Fibroblast of mammary gland (primary cell): ENCODE measurements around the gene WWC2.

Source experiments
- DNase-seq: peaks from one replicate; pipeline ENCODE4 v3.0.0-alpha.2; 2010; ENCODE audit warnings: low read depth
- H3K4me3 ChIP-seq: 2 replicates; pipeline ENCODE4 v1.5.1; 2011; ENCODE audit warnings: low read depth, mild to moderate bottlenecking, low read length, moderate library complexity; ENCODE audit not compliant: control insufficient read depth
- TF ChIP-seq, protein P1 (sequence below): conservative IDR thresholded peaks from 2 replicates; pipeline ENCODE4 v1.5.1; 2011; ENCODE audit warnings: low read depth, low read length, inconsistent platforms; ENCODE audit not compliant: control insufficient read depth, insufficient read depth

Gene WWC2

DNA sequence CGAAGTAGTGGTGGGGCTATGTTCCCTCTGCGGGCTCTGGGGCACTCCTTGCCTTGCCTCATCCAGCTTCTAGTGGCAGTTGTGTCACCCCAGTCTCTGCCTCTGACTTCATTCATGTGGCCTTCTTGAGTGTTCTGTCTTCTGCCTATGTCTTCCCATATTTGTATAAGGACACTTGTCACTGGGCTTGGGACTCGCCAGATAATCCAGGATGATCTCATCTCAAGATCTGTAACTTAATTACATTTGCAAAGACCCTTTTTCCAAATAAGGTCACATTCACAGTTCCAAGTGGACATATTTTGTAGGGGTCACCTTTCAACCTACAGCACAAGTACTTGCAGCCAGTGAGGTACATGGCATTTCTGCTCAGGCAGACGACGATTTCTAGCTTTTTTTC is 253.5 kb downstream of the WWC2 start:
- DNase-seq, result no peak
- TF ChIP-seq, protein P1, sequence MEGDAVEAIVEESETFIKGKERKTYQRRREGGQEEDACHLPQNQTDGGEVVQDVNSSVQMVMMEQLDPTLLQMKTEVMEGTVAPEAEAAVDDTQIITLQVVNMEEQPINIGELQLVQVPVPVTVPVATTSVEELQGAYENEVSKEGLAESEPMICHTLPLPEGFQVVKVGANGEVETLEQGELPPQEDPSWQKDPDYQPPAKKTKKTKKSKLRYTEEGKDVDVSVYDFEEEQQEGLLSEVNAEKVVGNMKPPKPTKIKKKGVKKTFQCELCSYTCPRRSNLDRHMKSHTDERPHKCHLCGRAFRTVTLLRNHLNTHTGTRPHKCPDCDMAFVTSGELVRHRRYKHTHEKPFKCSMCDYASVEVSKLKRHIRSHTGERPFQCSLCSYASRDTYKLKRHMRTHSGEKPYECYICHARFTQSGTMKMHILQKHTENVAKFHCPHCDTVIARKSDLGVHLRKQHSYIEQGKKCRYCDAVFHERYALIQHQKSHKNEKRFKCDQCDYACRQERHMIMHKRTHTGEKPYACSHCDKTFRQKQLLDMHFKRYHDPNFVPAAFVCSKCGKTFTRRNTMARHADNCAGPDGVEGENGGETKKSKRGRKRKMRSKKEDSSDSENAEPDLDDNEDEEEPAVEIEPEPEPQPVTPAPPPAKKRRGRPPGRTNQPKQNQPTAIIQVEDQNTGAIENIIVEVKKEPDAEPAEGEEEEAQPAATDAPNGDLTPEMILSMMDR, result no peak
- no peak overlapping the region for H3K4me3 ChIP-seq

DNA sequence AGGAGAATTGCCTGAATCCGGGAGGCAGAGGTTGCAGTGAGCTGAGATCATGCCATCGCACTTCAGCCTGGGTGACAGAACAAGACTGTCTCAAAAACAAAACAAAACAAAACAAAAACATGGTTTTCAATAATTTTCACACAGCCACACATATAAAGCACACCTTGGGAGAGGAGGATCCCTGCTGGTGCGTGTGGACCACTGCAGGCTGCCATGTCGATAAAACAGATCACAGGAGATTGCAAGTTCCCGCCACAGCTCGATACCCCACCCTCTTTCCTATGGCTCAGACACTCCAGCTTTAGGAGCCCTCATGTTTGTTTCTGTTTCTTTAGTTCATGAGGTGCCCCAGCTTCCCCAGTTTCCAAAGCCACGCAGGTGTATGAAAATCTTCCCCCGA is 254.5 kb downstream of the WWC2 start:
- no peak for DNase-seq
- TF ChIP-seq, protein P1, result no peak
- H3K4me3 ChIP-seq, result no peak overlapping the region

DNA sequence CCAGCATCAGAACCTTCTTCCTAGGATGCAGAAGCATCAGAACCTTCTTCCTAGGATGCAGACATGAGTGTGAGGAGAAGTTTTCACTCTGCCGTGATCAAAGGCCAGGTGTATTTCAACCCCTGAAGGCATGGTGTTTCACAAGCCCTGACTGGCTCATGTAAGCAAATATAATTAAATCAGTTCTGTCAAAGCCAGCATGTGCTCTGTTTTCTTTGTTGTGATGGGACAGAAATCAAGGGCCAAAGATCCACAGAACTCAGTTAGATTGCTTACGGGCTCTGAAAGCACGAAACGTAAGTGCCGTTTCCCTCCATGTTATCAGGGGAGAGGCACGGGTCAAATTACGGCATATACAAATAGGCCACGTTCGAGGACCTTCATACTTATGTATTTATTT is 255.2 kb downstream of the WWC2 start:
- TF ChIP-seq, protein P1, result no peak

DNA sequence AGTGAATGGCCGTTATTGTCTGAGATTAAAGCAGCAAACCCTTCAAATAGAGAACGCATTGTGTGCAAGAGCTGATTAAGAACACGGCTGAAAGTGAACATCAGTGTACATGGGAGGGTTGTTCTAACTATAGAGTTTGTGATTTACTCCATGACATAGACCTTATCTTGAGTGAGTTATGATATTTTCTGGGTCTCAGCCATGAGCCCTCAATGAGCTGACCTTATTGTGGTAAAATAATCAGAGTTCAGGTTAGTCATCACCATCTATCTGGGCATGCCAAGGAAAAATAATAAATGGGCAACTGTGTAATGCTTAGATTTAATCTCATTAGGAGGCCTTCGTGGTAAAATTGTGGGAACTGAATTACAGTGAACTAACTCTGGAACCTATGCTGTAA is 256.3 kb downstream of the WWC2 start:
- peak; percentile 56 for DNase-seq
- no peak overlapping the region for H3K4me3 ChIP-seq
- TF ChIP-seq, protein P1, result no peak

More for the DNA sequence above, 255.2 kb downstream of the WWC2 start:
- H3K4me3 ChIP-seq, result no peak overlapping the region
- no peak for DNase-seq

DNA sequence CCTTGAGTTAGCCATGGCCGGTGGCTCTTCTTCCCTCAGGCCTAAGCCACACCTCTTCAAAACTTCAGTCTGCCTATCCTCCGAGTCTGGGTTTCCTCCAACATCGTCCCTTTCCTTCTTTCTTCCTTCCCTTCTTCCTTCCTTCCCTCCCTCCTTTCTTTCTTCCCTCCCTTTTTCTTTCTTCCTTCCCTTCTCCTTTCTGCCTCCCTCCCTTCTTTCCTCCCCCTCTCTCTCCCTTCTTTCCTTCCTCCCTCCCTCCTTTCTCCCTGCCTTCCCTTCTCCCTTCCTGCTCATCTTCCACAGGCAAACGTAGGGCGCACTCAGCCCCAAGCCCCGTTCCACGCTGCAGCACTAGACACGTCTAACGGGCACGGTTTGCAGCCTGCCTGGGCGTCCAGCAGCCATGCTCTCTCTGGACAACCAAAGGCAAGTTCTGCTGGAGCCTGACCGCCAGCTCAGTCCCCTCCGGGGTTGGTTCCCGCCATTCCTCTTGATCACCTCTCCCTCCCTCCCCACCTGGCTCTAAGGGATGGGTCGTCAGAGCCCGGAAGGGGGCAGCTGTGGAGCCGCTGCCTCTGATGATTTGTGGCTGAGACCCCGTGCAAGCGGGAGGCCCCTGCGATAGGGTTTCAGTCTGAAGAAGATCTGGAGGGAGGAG is 257.2 kb downstream of the WWC2 start:
- H3K4me3 ChIP-seq, result no peak overlapping the region
- DNase-seq, result no peak
- TF ChIP-seq, protein P1, result no peak

DNA sequence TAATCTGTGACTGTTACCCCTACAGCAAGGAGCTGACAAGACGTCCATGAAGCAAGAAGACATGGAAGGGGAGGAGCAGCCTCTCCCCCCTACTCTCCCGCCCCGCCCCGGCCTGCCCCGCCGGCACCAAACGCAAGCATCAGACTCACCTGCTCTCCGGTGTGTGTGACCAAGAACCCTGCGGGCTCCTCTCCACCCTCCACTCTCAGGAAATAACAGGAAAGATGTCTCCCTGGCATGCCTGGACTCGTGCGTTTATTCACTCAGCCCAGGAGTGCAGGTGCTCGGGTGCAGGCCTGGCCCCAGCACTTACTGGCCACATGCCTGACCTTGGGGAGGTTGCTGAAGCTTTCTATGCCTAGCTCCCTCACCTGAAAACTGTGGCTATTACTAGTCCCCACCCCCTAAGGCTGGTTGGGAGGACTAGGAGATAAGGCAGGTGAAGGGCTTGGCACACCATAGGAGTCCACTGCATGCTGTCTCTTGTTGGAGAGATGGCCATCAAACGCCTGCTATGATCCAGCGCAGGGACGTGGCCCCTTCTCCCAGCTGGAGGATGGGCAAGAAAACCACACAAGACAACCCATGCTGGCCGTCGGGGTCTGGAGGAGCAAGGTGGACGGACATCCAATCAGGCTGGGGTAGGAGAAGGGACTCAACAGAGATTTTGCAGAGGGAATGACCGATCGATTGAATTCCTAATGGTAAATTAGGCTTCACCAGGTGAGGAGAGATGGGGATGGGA is 258.0 kb downstream of the WWC2 start:
- no peak overlapping the region for H3K4me3 ChIP-seq
- DNase-seq, result no peak
- TF ChIP-seq, protein P1, result no peak
